Measurements from ENCODE around the gene CELA2B. TPM values are rescaled to one million over a fixed set of nuclear protein-coding genes. Genes with fewer than 3 reads are reported as not detected.
"Not testable (repeated sequence)": the region's sequence is repeated elsewhere in the genome, so short reads cannot be mapped to it uniquely, and the experiment has no call there.

The CELA2B gene
- total RNA-seq, 1 donor from 2014 or later, result not detected

GRCh38 chr1:15468145-15468544 lies 7.8 kb upstream of the CELA2B start:
- Histone ChIP-seq H3K9me3 (replicated peaks) (no peaks in the 10 kb centered on the region), H3K36me3 (no peaks in the 10 kb centered on the region), H3K4me1 (no peaks in the 10 kb centered on the region), H3K27ac (replicated peaks) (no peak overlapping the region), H3K4me3 (no peak overlapping the region), H3K27me3 (ENCODE audit: low read depth) (peaks cover 3% of the 10 kb centered on the region)
- no peak for TF ChIP-seq CTCF (IDR thresholded peaks at IDR 0.05; ENCODE audit: borderline replicate concordance)
- no peak for DNase-seq
- intact Hi-C loops (cut with micrococcal nuclease), result no loop called here

GRCh38 chr1:15469361-15469760 lies 6.5 kb upstream of the CELA2B start:
- intact Hi-C loops (cut with micrococcal nuclease), result no loop called here
- H3K27ac ChIP-seq (replicated peaks), result no peak overlapping the region
- no peak overlapping the region for H3K4me3 ChIP-seq
- TF ChIP-seq CTCF (IDR thresholded peaks at IDR 0.05; ENCODE audit: borderline replicate concordance), result no peak
- no peaks in the 10 kb centered on the region for H3K9me3 ChIP-seq (replicated peaks)
- no peaks in the 10 kb centered on the region for H3K36me3 ChIP-seq
- no peaks in the 10 kb centered on the region for H3K4me1 ChIP-seq
- peaks cover 3% of the 10 kb centered on the region for H3K27me3 ChIP-seq (ENCODE audit: low read depth)
- DNase-seq, result no peak

- H3K27ac ChIP-seq (replicated peaks); H3K9me3 ChIP-seq (replicated peaks); DNase-seq: not testable (repeated sequence)
Observed at GRCh38 chr1:15469821-15470448, 6.0 kb upstream of the CELA2B start.

GRCh38 chr1:15471067-15471466 lies 4.8 kb upstream of the CELA2B start:
- H3K27me3 ChIP-seq (ENCODE audit: low read depth); H3K4me1 ChIP-seq; H3K36me3 ChIP-seq; H3K9me3 ChIP-seq (replicated peaks); DNase-seq; H3K27ac ChIP-seq (replicated peaks); intact Hi-C loops (cut with micrococcal nuclease); H3K4me3 ChIP-seq: not testable (repeated sequence)

More at GRCh38 chr1:15469821-15470448, 6.0 kb upstream of the CELA2B start:
- H3K4me3 ChIP-seq; H3K4me1 ChIP-seq; intact Hi-C loops (cut with micrococcal nuclease); H3K36me3 ChIP-seq; H3K27me3 ChIP-seq (ENCODE audit: low read depth): not testable (repeated sequence)

- H3K36me3 ChIP-seq; H3K4me3 ChIP-seq; H3K27me3 ChIP-seq (ENCODE audit: low read depth); intact Hi-C loops (cut with micrococcal nuclease); H3K27ac ChIP-seq (replicated peaks); DNase-seq; H3K4me1 ChIP-seq; H3K9me3 ChIP-seq (replicated peaks): not testable (repeated sequence)
Observed at GRCh38 chr1:15471723-15472122, 4.2 kb upstream of the CELA2B start.

GRCh38 chr1:15472587-15472986 lies 3.3 kb upstream of the CELA2B start:
- Histone ChIP-seq H3K27ac (replicated peaks) (no peak overlapping the region), H3K4me3 (no peak overlapping the region), H3K36me3 (no peaks in the 10 kb centered on the region), H3K4me1 (no peaks in the 10 kb centered on the region), H3K9me3 (replicated peaks) (no peaks in the 10 kb centered on the region), H3K27me3 (ENCODE audit: low read depth) (peaks cover 3% of the 10 kb centered on the region)
- intact Hi-C loops (cut with micrococcal nuclease), result no loop called here
- DNase-seq, result no peak
- TF ChIP-seq CTCF (IDR thresholded peaks at IDR 0.05; ENCODE audit: borderline replicate concordance), result no peak

- H3K9me3 ChIP-seq (replicated peaks), result no peaks in the 10 kb centered on the region
- DNase-seq, result no peak
- intact Hi-C loops (cut with micrococcal nuclease), result no loop called here
- H3K36me3 ChIP-seq, result no peaks in the 10 kb centered on the region
- H3K27ac ChIP-seq (replicated peaks), result no peak overlapping the region
- no peaks in the 10 kb centered on the region for H3K27me3 ChIP-seq (ENCODE audit: low read depth)
- no peak overlapping the region for H3K4me3 ChIP-seq
- TF ChIP-seq CTCF (IDR thresholded peaks at IDR 0.05; ENCODE audit: borderline replicate concordance), result no peak
- no peaks in the 10 kb centered on the region for H3K4me1 ChIP-seq
Observed at GRCh38 chr1:15476927-15477326, 1.0 kb downstream of the CELA2B start.
